ENCODE results near the gene ITGA11.

The ITGA11 gene

GRCh38 chr15:68319997-68320396 lies 112.0 kb downstream of the ITGA11 start:
- Mint-ChIP-seq H3K4me1 (no peaks in the 10 kb centered on the region), H3K36me3 (no peaks in the 10 kb centered on the region), H3K27ac (no peak overlapping the region), H3K27me3 (peaks cover 8 to 11% of the 10 kb centered on the region in 2 donors), H3K4me3 (no peak overlapping the region), H3K9me3 (no peaks in the 10 kb centered on the region)
- ATAC-seq (replicated peaks) (no peak), DNase-seq (no peak)

DNA sequence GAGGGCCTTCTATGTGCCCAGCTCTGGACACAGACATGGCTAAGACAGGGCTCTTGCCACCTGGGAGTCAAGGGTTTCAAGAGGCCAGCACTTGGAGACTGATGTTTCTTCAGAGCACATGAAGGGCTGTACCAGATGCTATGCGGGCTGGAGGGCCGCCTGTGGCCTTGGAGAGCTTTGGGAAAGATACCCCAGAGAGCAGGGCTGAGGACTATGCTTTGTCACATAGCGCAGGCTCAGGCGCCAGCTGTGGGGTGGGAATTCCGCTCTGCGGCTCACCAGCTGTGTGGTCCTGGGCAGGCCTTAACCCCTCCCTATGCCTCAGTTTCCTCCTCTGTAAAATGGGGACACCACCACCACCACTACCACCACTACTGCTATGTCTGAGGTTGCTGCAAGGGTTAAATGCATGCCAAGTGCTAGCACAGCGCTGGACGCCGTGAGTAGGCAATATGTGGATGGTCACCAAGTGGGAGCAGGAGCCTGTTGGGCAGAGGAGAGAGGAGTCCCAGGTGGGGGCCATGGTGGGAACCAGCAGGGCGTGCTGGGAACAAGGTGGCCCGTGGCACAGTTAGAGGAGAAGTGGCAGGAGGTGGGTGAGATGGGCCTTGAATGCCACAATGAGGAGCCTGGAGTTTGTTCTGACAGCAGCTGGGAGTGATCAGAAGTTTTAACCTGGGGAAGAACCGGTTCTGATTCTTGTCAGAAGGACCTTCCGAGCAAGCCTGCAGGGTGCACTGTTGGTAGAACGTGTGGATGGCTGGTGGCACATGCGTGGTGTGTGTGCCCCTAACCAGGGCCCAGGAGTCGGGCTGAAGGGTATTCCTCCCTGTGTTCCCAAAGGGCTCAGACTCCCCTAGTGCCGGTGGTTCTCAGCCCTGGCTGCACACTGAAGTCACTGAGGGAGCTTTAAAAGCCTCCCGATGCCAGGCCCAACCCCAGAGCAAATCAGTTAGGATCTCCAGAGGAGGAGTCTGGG lies 112.7 kb downstream of the ITGA11 start:
- Mint-ChIP-seq H3K9me3 (no peaks in the 10 kb centered on the region), H3K4me3 (no peak overlapping the region), H3K4me1 (no peaks in the 10 kb centered on the region), H3K27me3 (peaks cover 8 to 11% of the 10 kb centered on the region in 2 donors), H3K27ac (no peak overlapping the region), H3K36me3 (no peaks in the 10 kb centered on the region)
- ATAC-seq (replicated peaks) (no peak), DNase-seq (no peak)

GRCh38 chr15:68318008-68318835 lies 113.7 kb downstream of the ITGA11 start:
- Mint-ChIP-seq H3K27ac (no peak overlapping the region), H3K27me3 (peaks cover 3 to 11% of the 10 kb centered on the region in 2 donors), H3K4me3 (no peak overlapping the region), H3K36me3 (no peaks in the 10 kb centered on the region), H3K9me3 (no peaks in the 10 kb centered on the region), H3K4me1 (no peaks in the 10 kb centered on the region)
- ATAC-seq (replicated peaks) (no peak), DNase-seq (no peak)

GRCh38 chr15:68317281-68318007 lies 114.5 kb downstream of the ITGA11 start:
- DNase-seq (no peak), ATAC-seq (replicated peaks) (no peak)
- H3K9me3 Mint-ChIP-seq: no peaks in the 10 kb centered on the region
- peaks cover 3 to 11% of the 10 kb centered on the region in 2 donors for H3K27me3 Mint-ChIP-seq
- no peak overlapping the region for H3K4me3 Mint-ChIP-seq
- no peak overlapping the region for H3K27ac Mint-ChIP-seq
- no peaks in the 10 kb centered on the region for H3K4me1 Mint-ChIP-seq
- no peaks in the 10 kb centered on the region for H3K36me3 Mint-ChIP-seq

DNA sequence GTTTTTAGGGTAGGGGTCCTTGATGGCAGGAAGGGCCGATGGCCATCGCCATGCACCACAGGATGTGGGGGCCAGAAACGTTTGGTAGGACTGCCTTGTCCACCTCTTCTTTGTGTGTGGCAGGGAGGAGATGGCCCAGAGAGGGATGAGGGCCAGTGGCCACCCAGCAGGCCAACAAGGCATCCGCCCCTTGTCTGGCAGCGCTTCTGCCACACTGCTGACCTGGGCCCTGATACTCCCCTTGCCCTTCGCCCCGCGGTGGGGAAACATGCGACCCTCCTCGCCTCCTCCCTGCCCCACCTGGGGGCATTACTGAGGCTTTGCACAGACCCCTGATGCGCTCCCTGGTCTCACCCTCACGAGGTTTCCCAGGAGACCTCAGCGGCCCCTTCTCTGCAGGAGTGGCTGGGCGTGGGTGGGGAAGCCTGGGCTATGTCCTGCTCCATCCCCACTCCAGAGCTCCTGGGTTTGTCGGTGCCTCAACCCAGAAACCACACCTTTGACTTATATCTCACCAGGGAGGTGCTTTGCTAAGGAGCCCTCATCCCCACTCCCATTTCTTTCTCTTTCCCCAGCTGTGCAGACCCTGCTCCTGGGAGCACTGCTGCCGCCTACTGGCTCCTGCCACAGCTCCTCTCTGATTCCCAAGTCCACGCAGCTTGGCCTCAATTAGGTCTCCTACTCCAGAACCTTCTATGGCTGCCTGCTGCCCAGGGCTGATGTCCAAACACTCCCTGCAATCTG lies 115.7 kb downstream of the ITGA11 start:
- Mint-ChIP-seq H3K27me3 (peaks cover 3 to 11% of the 10 kb centered on the region in 2 donors), H3K36me3 (no peaks in the 10 kb centered on the region), H3K9me3 (no peaks in the 10 kb centered on the region), H3K4me3 (no peak overlapping the region), H3K27ac (no peak overlapping the region), H3K4me1 (no peaks in the 10 kb centered on the region)
- DNase-seq (no peak), ATAC-seq (replicated peaks) (no peak)

DNA sequence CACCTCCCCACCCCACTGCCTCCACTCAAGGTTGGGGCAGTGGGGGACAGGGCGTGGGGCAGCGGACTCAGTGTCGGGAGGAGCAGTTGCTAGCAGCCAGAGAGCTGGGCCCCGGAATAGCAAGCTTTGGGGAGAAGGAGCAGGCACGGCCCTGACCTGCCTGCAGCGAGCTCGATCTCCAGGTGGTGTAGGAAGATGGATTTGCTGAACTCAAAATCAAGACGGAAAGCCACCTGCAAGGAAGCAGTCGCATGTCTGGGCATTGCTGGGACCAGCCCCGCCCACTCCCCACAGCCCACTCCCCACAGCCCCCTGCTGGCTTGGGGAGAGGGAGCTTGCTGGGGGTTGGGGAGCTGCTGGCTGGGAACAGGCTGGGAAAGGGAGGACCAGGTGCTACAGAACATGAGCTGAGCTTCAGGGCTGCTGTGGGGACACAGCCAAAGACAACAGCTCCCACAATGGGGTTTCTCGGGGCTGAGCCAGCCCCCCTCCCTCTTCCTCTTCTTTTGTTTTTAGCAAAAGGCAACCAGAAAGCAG lies 116.4 kb downstream of the ITGA11 start:
- no peak overlapping the region for H3K27ac Mint-ChIP-seq
- ATAC-seq (replicated peaks): no peak
- H3K4me1 Mint-ChIP-seq: peaks cover 0 to 3% of the 10 kb centered on the region in 2 donors
- H3K9me3 Mint-ChIP-seq: no peaks in the 10 kb centered on the region
- H3K36me3 Mint-ChIP-seq: no peaks in the 10 kb centered on the region
- peaks cover 3 to 11% of the 10 kb centered on the region in 2 donors for H3K27me3 Mint-ChIP-seq
- DNase-seq: no peak
- no peak overlapping the region for H3K4me3 Mint-ChIP-seq

DNA sequence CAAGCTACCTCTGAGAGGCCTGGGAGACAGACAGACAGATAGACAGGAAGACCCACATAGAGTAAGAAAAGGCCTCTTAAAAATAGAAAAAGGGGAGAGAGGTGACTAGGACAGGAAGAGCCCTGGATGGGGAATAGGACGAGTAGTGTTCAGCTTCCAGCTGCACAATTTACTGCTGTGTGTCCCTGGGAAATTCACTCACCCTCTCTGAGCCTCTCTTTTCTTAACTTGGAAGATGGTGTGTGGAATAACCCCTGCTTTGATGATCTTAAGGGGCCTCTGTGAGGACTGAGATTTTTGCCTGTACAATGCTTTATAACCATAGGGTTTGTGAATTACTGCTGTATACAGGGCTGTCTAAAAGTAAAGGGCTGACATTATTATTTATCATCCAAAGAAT lies 116.9 kb downstream of the ITGA11 start:
- Mint-ChIP-seq H3K9me3 (no peaks in the 10 kb centered on the region), H3K36me3 (no peaks in the 10 kb centered on the region), H3K27ac (no peak overlapping the region), H3K4me1 (peaks cover 0 to 6% of the 10 kb centered on the region in 2 donors), H3K27me3 (peaks cover 3 to 11% of the 10 kb centered on the region in 2 donors), H3K4me3 (no peak overlapping the region)
- DNase-seq (no peak), ATAC-seq (replicated peaks) (no peak)

DNA sequence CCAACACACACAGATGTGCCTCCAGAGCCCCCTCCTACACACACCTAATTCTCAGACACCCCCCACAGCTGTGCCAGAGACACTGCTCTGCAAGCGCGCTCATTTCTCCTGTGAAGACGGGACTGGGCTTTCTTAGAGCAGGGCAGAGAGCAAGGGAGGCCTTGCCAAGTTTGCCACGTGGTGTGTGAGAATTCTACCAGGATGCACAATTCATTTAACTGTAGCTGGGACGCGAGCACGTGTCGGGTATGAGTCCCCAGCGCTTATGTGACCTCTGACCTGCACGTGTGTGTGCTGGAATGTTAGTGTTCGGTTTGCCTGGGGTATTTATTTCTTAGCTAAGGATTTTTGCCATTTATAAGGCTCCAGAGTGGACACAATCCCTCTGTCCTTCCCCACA lies 117.4 kb downstream of the ITGA11 start:
- Mint-ChIP-seq H3K27ac (no peak overlapping the region), H3K9me3 (no peaks in the 10 kb centered on the region), H3K4me3 (no peak overlapping the region), H3K4me1 (peaks cover 0 to 6% of the 10 kb centered on the region in 2 donors), H3K36me3 (no peaks in the 10 kb centered on the region), H3K27me3 (peaks cover 3 to 11% of the 10 kb centered on the region in 2 donors)
- ATAC-seq (replicated peaks) (no peak), DNase-seq (no peak)

DNA sequence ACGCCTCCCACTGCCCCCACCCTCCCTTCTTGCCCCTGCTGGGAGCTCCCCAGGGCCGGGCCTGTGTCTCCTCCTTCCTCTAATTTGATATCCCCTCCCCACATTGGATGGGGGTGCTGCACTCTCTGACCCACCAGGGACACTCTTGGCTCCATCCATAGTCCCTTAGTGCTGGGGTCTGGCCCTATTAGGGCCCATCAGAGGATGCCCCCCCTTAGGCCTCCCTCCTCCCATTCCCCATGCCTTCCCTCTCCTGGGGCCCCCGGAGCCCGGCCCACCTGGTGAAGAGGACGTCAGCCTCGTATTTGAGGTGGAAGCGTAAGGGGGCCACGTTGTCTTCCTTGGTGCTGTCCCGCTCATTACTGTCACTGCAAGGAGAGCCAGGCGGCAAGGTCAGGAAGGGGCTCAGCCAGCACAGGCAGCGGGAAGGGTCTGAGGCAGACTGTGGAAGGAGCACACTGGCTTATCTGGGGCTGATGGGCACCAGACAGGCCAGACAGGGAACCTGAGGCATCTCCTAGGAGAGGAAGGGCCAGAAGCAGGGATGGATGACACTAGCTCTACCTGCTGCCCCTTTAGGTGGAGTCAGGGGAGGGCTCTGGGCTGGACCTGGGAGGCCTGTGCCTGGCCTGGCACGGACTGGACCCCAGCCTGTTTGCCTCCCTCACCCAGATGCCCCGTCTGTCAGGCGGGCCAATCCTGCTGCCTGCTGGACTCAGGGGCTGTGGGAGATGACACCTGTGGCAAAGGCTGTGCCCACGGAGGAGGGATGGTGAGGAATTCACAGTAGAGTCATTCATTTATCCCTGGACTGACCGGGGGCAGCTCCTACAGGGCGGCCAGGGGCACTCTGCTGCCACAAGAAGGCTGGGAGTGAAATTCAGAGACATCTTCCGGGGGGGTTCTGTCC lies 118.2 kb downstream of the ITGA11 start:
- peaks cover 0 to 11% of the 10 kb centered on the region in 2 donors for H3K27me3 Mint-ChIP-seq
- no peak overlapping the region for H3K4me3 Mint-ChIP-seq
- H3K36me3 Mint-ChIP-seq: no peaks in the 10 kb centered on the region
- no peaks in the 10 kb centered on the region for H3K9me3 Mint-ChIP-seq
- no peak overlapping the region for H3K27ac Mint-ChIP-seq
- DNase-seq: no peak
- ATAC-seq (replicated peaks): no peak
- peaks cover 0 to 6% of the 10 kb centered on the region in 2 donors for H3K4me1 Mint-ChIP-seq

- Mint-ChIP-seq H3K9me3 (no peaks in the 10 kb centered on the region), H3K27ac (no peak overlapping the region), H3K4me3 (no peak overlapping the region), H3K36me3 (no peaks in the 10 kb centered on the region), H3K27me3 (peaks cover 0 to 11% of the 10 kb centered on the region in 2 donors), H3K4me1 (peaks cover 0 to 6% of the 10 kb centered on the region in 2 donors)
- ATAC-seq (replicated peaks) (no peak), DNase-seq (no peak)
Observed at GRCh38 chr15:68312701-68313204, 119.2 kb downstream of the ITGA11 start.

DNA sequence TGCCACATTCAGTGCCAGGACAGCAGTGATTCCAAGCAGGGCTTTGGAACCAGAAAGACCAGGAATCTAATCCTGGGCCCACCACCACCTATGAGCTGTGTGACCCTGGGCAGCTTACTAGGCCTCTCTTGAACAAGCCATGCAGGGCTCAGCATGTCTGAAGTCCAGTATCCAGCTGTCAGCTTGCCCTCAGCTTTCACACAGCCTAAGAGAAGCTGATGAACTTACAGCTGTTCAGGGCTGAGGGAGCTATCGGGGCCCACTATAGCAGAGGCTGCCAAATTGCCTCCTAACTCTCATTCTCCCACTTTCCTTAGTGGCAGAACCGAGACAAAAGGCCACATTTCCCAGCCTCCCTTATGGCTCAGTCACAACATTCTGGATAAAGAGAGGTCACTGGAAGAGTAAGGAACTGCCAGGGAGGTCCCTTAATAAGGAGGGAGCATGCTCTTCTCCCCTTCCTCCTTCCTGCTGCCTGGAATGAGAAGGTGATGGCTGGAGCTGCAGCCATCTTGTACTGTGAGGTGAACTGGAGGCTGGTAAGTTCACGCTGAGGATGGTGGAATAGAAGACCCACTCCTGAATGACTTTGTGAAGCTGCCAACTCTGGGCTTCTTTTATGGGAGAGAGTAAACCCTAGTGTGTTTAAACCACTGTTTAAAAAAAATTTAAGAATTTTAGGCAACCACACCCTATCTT lies 120.0 kb downstream of the ITGA11 start:
- peaks cover 0 to 7% of the 10 kb centered on the region in 2 donors for H3K4me1 Mint-ChIP-seq
- ATAC-seq (replicated peaks): no peak
- DNase-seq: no peak
- no peak overlapping the region for H3K4me3 Mint-ChIP-seq
- H3K27ac Mint-ChIP-seq: no peak overlapping the region
- peaks cover 0 to 18% of the 10 kb centered on the region in 2 donors for H3K27me3 Mint-ChIP-seq
- H3K36me3 Mint-ChIP-seq: no peaks in the 10 kb centered on the region
- no peaks in the 10 kb centered on the region for H3K9me3 Mint-ChIP-seq

DNA sequence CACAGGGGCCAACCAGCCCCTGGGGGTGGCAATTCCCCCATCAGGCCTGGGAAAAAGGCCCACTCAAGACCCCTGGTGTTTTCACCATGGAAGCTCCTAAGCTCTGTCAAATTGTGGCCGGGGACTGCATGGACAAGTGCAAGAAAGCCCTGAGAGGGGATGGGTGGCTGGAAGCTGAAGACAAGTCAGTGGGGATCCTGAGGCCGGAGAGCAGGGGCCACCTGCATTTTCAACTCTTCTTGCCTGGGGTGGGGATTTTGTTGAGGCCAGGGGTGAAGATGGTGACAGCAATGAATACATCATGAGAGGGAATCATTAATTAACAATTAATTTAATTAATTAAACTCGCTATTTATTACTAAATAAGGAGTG lies 120.5 kb downstream of the ITGA11 start:
- Mint-ChIP-seq H3K4me3 (no peak overlapping the region), H3K9me3 (no peaks in the 10 kb centered on the region), H3K27me3 (peaks cover 0 to 19% of the 10 kb centered on the region in 2 donors), H3K27ac (no peak overlapping the region), H3K36me3 (no peaks in the 10 kb centered on the region), H3K4me1 (peaks cover 2 to 13% of the 10 kb centered on the region in 2 donors)
- ATAC-seq (replicated peaks) (no peak), DNase-seq (no peak)
